SH-SY5Y (cell line): Measurements from ENCODE around the gene SNCG.

Experiments
- GATA2 ChIP-seq: IDR thresholded peaks from 2 replicates; pipeline ENCODE4 v1.6.1; 2011; ENCODE audit warnings: mild to moderate bottlenecking, low read depth, low read length
- GATA3 ChIP-seq: IDR thresholded peaks from 2 replicates; pipeline ENCODE4 v1.6.1; 2011; ENCODE audit warnings: low read depth, mild to moderate bottlenecking, low read length, moderate library complexity

- TF ChIP-seq GATA2 (no peak), GATA3 (no peak)
These were observed 17.0 kb upstream of the SNCG start for GRCh38 chr10:86941426-86941825.
